Measurements from ENCODE around the gene C15orf61.

Gene C15orf61

GRCh38 chr15:67544475-67544874, 23.5 kb downstream of the C15orf61 start:
- Histone ChIP-seq H3K36me3 (ENCODE audit: insufficient read depth, low read length) (peaks cover 2% of the 10 kb centered on the region), H3K4me2 (ENCODE audit: low read length) (no peak overlapping the region), H3K4me3 (ENCODE audit: low read length) (no peak overlapping the region), H3K9ac (ENCODE audit: low read depth, low read length) (no peak overlapping the region), H3K9me3 (replicated peaks; ENCODE audit: low read length) (no peaks in the 10 kb centered on the region), H3K4me1 (ENCODE audit: control insufficient read depth, insufficient read depth, low read length) (peaks cover 31% of the 10 kb centered on the region), H3K27me3 (ENCODE audit: control insufficient read depth, insufficient read depth, low read length) (no peaks in the 10 kb centered on the region)

GRCh38 chr15:67545864-67546263, 24.9 kb downstream of the C15orf61 start:
- Histone ChIP-seq H3K36me3 (ENCODE audit: insufficient read depth, low read length) (peaks cover 2% of the 10 kb centered on the region), H3K4me2 (ENCODE audit: low read length) (no peak overlapping the region), H3K27me3 (ENCODE audit: control insufficient read depth, insufficient read depth, low read length) (no peaks in the 10 kb centered on the region), H3K9ac (ENCODE audit: low read depth, low read length) (no peak overlapping the region), H3K9me3 (replicated peaks; ENCODE audit: low read length) (no peaks in the 10 kb centered on the region), H3K4me1 (ENCODE audit: control insufficient read depth, insufficient read depth, low read length) (peaks cover 31% of the 10 kb centered on the region), H3K4me3 (ENCODE audit: low read length) (no peak overlapping the region)

DNA sequence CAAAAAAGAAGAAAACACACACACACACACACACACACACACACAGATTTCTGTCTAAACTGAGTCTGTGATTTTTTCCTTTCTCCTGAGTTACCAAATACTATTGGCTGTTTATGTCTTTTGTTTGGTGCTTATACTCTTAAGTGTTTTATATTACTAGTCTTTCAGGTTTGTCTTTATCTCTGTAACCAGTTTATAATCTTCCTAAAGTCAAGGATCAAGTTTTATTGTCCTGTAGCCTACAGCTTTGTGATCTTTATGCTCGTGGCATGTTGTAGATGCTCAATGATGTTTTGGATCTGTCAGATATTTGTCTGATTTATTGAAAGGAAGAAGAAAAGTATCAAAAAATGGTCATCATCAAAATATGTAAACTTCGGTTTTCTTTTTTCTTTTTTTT, 26.1 kb downstream of the C15orf61 start:
- H3K4me1 ChIP-seq (ENCODE audit: control insufficient read depth, insufficient read depth, low read length), result peaks cover 26% of the 10 kb centered on the region
- no peak overlapping the region for H3K4me2 ChIP-seq (ENCODE audit: low read length)

DNA sequence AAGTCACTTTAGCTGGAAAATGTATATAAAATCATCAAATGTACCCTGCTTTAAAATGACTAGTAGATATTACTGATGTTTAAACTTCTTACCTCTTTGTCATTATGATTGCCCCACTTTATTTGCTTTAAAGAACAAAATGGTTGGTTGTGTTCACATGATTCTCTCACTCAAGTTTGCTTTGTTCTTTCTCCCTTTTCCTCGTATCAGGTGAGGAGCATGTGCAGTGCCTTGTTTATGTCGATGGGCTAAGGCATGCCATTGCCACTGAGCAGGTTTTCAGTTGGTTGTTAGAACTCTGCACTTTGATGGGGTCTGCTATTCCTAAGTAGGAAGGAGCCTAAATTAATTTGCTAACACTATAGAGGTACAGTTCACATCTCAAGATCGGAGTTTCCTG, 26.9 kb downstream of the C15orf61 start:
- Histone ChIP-seq H3K4me3 (ENCODE audit: low read length) (no peak overlapping the region), H3K9ac (ENCODE audit: low read depth, low read length) (no peak overlapping the region), H3K27me3 (ENCODE audit: control insufficient read depth, insufficient read depth, low read length) (no peaks in the 10 kb centered on the region), H3K36me3 (ENCODE audit: insufficient read depth, low read length) (peaks cover 2% of the 10 kb centered on the region), H3K9me3 (replicated peaks; ENCODE audit: low read length) (no peaks in the 10 kb centered on the region), H3K4me1 (ENCODE audit: control insufficient read depth, insufficient read depth, low read length) (peaks cover 26% of the 10 kb centered on the region), H3K4me2 (ENCODE audit: low read length) (peak overlapping the region; percentile 30)

More for the DNA sequence above, 26.1 kb downstream of the C15orf61 start:
- H3K4me3 ChIP-seq (ENCODE audit: low read length), result no peak overlapping the region
- H3K36me3 ChIP-seq (ENCODE audit: insufficient read depth, low read length), result peaks cover 2% of the 10 kb centered on the region
- no peaks in the 10 kb centered on the region for H3K27me3 ChIP-seq (ENCODE audit: control insufficient read depth, insufficient read depth, low read length)
- H3K9me3 ChIP-seq (replicated peaks; ENCODE audit: low read length), result no peaks in the 10 kb centered on the region
- H3K9ac ChIP-seq (ENCODE audit: low read depth, low read length), result no peak overlapping the region

GRCh38 chr15:67548236-67548852, 27.4 kb downstream of the C15orf61 start:
- Histone ChIP-seq H3K9ac (ENCODE audit: low read depth, low read length) (no peak overlapping the region), H3K4me3 (ENCODE audit: low read length) (no peak overlapping the region)

DNA sequence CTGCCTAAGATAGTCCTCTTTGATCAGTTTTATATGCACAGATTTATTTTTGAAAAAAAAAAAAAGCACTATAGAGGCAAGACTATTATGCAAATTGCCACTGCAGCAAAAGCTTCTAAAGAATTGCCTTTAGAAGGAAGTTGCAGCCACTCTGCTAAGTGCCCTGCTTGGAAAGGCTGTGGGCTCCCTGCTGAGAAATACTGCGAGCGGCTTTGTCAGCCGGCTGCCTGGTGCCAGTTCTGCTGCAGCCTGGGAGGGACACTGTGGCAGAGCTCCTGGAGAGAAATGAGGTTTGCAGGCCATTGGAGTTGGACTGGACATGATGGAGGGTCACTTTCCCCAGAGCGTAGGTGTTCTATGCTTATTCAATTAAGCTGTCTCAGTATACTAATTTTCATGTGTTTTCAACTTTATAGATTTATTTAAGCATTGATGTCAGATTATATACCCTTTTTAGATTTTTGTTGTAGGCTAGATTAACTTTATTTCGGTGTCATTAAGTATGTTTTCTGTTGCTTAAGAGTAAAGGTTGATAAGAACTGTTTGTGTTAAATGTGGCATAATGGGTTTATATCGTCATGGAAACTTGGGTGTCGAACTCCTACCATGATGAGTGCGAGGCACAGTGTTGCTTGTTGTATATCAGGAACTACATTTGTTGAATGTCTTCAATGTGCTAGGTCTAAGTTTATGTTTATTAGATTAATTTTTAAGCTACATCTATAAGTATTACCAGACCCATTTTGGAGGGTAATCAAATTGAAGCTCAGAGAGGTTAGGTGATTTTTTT, 28.1 kb downstream of the C15orf61 start:
- Histone ChIP-seq H3K27me3 (ENCODE audit: control insufficient read depth, insufficient read depth, low read length) (no peaks in the 10 kb centered on the region), H3K4me1 (ENCODE audit: control insufficient read depth, insufficient read depth, low read length) (peaks cover 15% of the 10 kb centered on the region), H3K4me2 (ENCODE audit: low read length) (peak overlapping the region; percentile 30), H3K9me3 (replicated peaks; ENCODE audit: low read length) (no peaks in the 10 kb centered on the region), H3K4me3 (ENCODE audit: low read length) (no peak overlapping the region), H3K36me3 (ENCODE audit: insufficient read depth, low read length) (peaks cover 2% of the 10 kb centered on the region), H3K9ac (ENCODE audit: low read depth, low read length) (no peak overlapping the region)

More at GRCh38 chr15:67548236-67548852, 27.4 kb downstream of the C15orf61 start:
- H3K27me3 ChIP-seq (ENCODE audit: control insufficient read depth, insufficient read depth, low read length), result no peaks in the 10 kb centered on the region
- peak overlapping the region; percentile 30 for H3K4me2 ChIP-seq (ENCODE audit: low read length)
- no peaks in the 10 kb centered on the region for H3K9me3 ChIP-seq (replicated peaks; ENCODE audit: low read length)
- peaks cover 2% of the 10 kb centered on the region for H3K36me3 ChIP-seq (ENCODE audit: insufficient read depth, low read length)
- H3K4me1 ChIP-seq (ENCODE audit: control insufficient read depth, insufficient read depth, low read length), result peaks cover 22% of the 10 kb centered on the region

GRCh38 chr15:67549736-67550135, 28.8 kb downstream of the C15orf61 start:
- H3K4me3 ChIP-seq (ENCODE audit: low read length), result no peak overlapping the region
- H3K9me3 ChIP-seq (replicated peaks; ENCODE audit: low read length), result no peaks in the 10 kb centered on the region
- H3K4me2 ChIP-seq (ENCODE audit: low read length), result no peak overlapping the region
- H3K9ac ChIP-seq (ENCODE audit: low read depth, low read length), result no peak overlapping the region
- peaks cover 2% of the 10 kb centered on the region for H3K36me3 ChIP-seq (ENCODE audit: insufficient read depth, low read length)
- H3K27me3 ChIP-seq (ENCODE audit: control insufficient read depth, insufficient read depth, low read length), result no peaks in the 10 kb centered on the region
- H3K4me1 ChIP-seq (ENCODE audit: control insufficient read depth, insufficient read depth, low read length), result peaks cover 15% of the 10 kb centered on the region

DNA sequence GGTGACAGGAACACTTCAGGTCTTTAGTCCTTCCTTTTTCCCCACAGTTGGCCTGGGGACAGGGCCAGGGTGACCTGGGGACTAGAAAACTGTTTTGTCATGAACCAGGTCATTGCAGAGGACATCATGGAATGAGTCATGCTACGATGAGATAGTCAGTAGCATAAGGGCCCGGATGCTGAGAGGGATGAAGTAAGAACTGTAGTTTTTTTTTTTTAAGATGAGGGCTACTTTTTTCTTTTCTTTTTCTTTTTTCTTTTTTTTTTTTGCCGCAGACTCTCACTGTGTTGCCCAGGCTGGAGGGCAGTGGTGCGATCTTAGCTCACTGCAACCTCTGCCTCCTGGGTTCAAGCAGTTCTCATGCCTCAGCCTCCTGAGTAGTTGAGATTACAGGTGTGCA, 29.6 kb downstream of the C15orf61 start:
- no peak overlapping the region for H3K9ac ChIP-seq (ENCODE audit: low read depth, low read length)
- H3K9me3 ChIP-seq (replicated peaks; ENCODE audit: low read length), result no peaks in the 10 kb centered on the region
- no peaks in the 10 kb centered on the region for H3K36me3 ChIP-seq (ENCODE audit: insufficient read depth, low read length)
- H3K4me1 ChIP-seq (ENCODE audit: control insufficient read depth, insufficient read depth, low read length), result peaks cover 15% of the 10 kb centered on the region
- no peak overlapping the region for H3K4me2 ChIP-seq (ENCODE audit: low read length)
- H3K4me3 ChIP-seq (ENCODE audit: low read length), result no peak overlapping the region
- H3K27me3 ChIP-seq (ENCODE audit: control insufficient read depth, insufficient read depth, low read length), result no peaks in the 10 kb centered on the region

- Histone ChIP-seq H3K4me1 (ENCODE audit: control insufficient read depth, insufficient read depth, low read length) (peaks cover 15% of the 10 kb centered on the region), H3K4me3 (ENCODE audit: low read length) (no peak overlapping the region), H3K9ac (ENCODE audit: low read depth, low read length) (no peak overlapping the region), H3K27me3 (ENCODE audit: control insufficient read depth, insufficient read depth, low read length) (no peaks in the 10 kb centered on the region), H3K36me3 (ENCODE audit: insufficient read depth, low read length) (no peaks in the 10 kb centered on the region), H3K4me2 (ENCODE audit: low read length) (no peak overlapping the region), H3K9me3 (replicated peaks; ENCODE audit: low read length) (no peaks in the 10 kb centered on the region)
Measured at GRCh38 chr15:67551207-67551743, 30.3 kb downstream of the C15orf61 start.

DNA sequence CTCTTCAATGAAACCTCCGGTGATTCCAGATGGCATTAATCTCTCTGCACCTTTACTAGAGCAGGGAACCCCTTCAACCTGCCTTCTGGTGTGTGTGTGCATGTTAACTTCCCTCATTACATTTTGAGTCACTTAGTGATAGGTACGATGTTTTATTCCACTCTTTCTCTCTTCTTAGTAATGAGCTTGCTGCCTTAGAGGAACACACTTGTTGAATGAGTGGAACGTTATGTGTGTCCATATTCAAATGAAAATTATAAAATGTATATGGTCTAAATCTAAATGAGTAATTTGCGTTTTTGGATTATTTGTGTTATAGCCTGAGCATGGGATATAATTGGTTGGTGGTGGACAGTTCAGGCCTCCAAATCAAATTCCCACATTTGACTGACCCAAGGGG, 33.6 kb downstream of the C15orf61 start:
- H3K9me3 ChIP-seq (replicated peaks; ENCODE audit: low read length), result no peaks in the 10 kb centered on the region
- H3K4me1 ChIP-seq (ENCODE audit: control insufficient read depth, insufficient read depth, low read length), result no peaks in the 10 kb centered on the region
- no peak overlapping the region for H3K9ac ChIP-seq (ENCODE audit: low read depth, low read length)
- peaks cover 4% of the 10 kb centered on the region for H3K36me3 ChIP-seq (ENCODE audit: insufficient read depth, low read length)
- no peak overlapping the region for H3K4me3 ChIP-seq (ENCODE audit: low read length)
- no peaks in the 10 kb centered on the region for H3K27me3 ChIP-seq (ENCODE audit: control insufficient read depth, insufficient read depth, low read length)
- H3K4me2 ChIP-seq (ENCODE audit: low read length), result no peak overlapping the region

GRCh38 chr15:67556976-67557570, 36.1 kb downstream of the C15orf61 start:
- Histone ChIP-seq H3K9me3 (replicated peaks; ENCODE audit: low read length) (no peaks in the 10 kb centered on the region), H3K4me3 (ENCODE audit: low read length) (no peak overlapping the region), H3K4me1 (ENCODE audit: control insufficient read depth, insufficient read depth, low read length) (no peaks in the 10 kb centered on the region), H3K4me2 (ENCODE audit: low read length) (no peak overlapping the region), H3K36me3 (ENCODE audit: insufficient read depth, low read length) (peaks cover 4% of the 10 kb centered on the region), H3K9ac (ENCODE audit: low read depth, low read length) (no peak overlapping the region), H3K27me3 (ENCODE audit: control insufficient read depth, insufficient read depth, low read length) (no peaks in the 10 kb centered on the region)
